K562 (cell line): Measurements from ENCODE around the gene UPF2. TPM values are rescaled to one million over a fixed set of nuclear protein-coding genes. Genes with fewer than 3 reads are reported as not detected.
A peak's percentile ranks its signal among the peaks of the same experiment; 100 is the strongest.

Experiments
- BCOR ChIP-seq: fragments of 450-650 bp; IDR thresholded peaks from 2 replicates; pipeline ENCODE4 v1.6.1; 2016
- CAMTA2 ChIP-seq: fragments of 250-450 bp; sonication (Bioruptor Pico); conservative IDR thresholded peaks from 2 replicates; pipeline ENCODE4 v1.5.1; 2022
- E2F3 ChIP-seq: fragments of 250-450 bp; sonication (Bioruptor Pico); IDR thresholded peaks from 2 replicates; pipeline ENCODE4 v1.4.0; 2020; ENCODE audit warnings: mild to moderate bottlenecking
- ESRRA ChIP-seq: fragments of 450-650 bp; IDR thresholded peaks from 2 replicates; pipeline ENCODE4 v1.6.1; 2014; ENCODE audit warnings: low read depth, mild to moderate bottlenecking, moderate library complexity, borderline replicate concordance
- HMGN3 ChIP-seq: IDR thresholded peaks from 2 replicates; pipeline ENCODE4 v1.6.1; 2011; ENCODE audit warnings: borderline replicate concordance, low read depth, mild to moderate bottlenecking, mixed read lengths, low read length; ENCODE audit not compliant: insufficient read length; ENCODE audit errors: extremely low read depth
- KLF6 ChIP-seq: fragments of 250-450 bp; sonication (Bioruptor Pico); IDR thresholded peaks from 2 replicates; pipeline ENCODE4 v1.4.0; 2020; ENCODE audit warnings: mild to moderate bottlenecking, moderate library complexity, borderline replicate concordance
- MTA2 ChIP-seq: fragments of 450-650 bp; IDR thresholded peaks from 2 replicates; pipeline ENCODE4 v1.6.1; 2016; ENCODE audit warnings: low read depth
- NR3C1 ChIP-seq: sonication (generic); formaldehyde crosslinking; IDR thresholded peaks from 2 replicates; pipeline ENCODE4 v1.8.1; 2022; ENCODE audit warnings: missing genetic modification reagents
- NR4A1 ChIP-seq, 2 experiments: fragments of 250-450 bp in 1 of 2; fragments of 450-650 bp in 1 of 2; sonication (Bioruptor Pico) in 1 of 2; IDR thresholded peaks; 2 replicates each; pipeline versions ENCODE4 v1.4.0 to v1.6.1; 2016 to 2020; ENCODE audit warnings: mild to moderate bottlenecking in 2 of 2, missing compliant biosample characterization in 1 of 2, missing genetic modification characterization in 1 of 2, moderate library complexity in 1 of 2
- PHTF2 ChIP-seq: fragments of 250-450 bp; sonication (Bioruptor Pico); IDR thresholded peaks from 2 replicates; pipeline ENCODE4 v1.5.0; 2021; ENCODE audit warnings: mild to moderate bottlenecking
- POLR2AphosphoS5 ChIP-seq: IDR thresholded peaks from 2 replicates; pipeline ENCODE4 v1.6.1; 2011; ENCODE audit warnings: mild to moderate bottlenecking, low read depth, low read length, moderate library complexity; ENCODE audit not compliant: control insufficient read depth, insufficient read depth
- SREBF2 ChIP-seq: sonication (generic); formaldehyde crosslinking; IDR thresholded peaks from 2 replicates; pipeline ENCODE4 v1.4.0; 2020; ENCODE audit warnings: mild to moderate bottlenecking, missing genetic modification reagents
- TAF9B ChIP-seq: fragments of 450-650 bp; IDR thresholded peaks from 2 replicates; pipeline ENCODE4 v1.6.1; 2018; ENCODE audit warnings: mild to moderate bottlenecking; ENCODE audit not compliant: partially characterized antibody
- TCFL5 ChIP-seq: fragments of 250-450 bp; sonication (Bioruptor Pico); conservative IDR thresholded peaks from 2 replicates; pipeline ENCODE4 v1.6.1; 2021; ENCODE audit warnings: mild to moderate bottlenecking, moderate library complexity, matching md5 sums
- ZNF174 ChIP-seq: fragments of 250-450 bp; sonication (Bioruptor Pico); IDR thresholded peaks from 2 replicates; pipeline ENCODE4 v1.4.0; 2020; ENCODE audit warnings: mild to moderate bottlenecking
- ZNF347 ChIP-seq: fragments of 450-650 bp; formaldehyde crosslinking; IDR thresholded peaks from 2 replicates; pipeline ENCODE4 v1.4.0; 2020; ENCODE audit warnings: low read depth, mild to moderate bottlenecking, moderate library complexity
- polyA plus RNA-seq, 8 experiments: library from polyadenylated mRNA; depleted of rRNA in 4 of 8; stranded (reverse) in 5 of 8; unstranded in 3 of 8; fragments of >200 nt; fragmentation: Nextera tagmentation in 2 of 8; fragmentation: Illumina TruSeq in 1 of 8; extraction: Ambion mirVana in 2 of 8; extraction: Trizol in 1 of 8; gene quantifications; 2 replicates each; pipeline versions ENCODE4 v1.2.1 to v1.2.3, GENCODE V29; 2011 to 2014; ENCODE audit warnings: inconsistent platforms in 1 of 8, missing spikeins in 1 of 8
- total RNA-seq, 7 experiments: library from RNA; depleted of rRNA in 6 of 7; stranded (reverse); fragments of >200 nt in 6 of 7; fragmentation: Illumina TruSeq in 2 of 7; extraction: Trizol in 2 of 7; gene quantifications; 2 replicates each; pipeline versions ENCODE4 v1.2.1 to v1.2.3, GENCODE V29; 2011 to 2021; ENCODE audit warnings: low replicate concordance in 1 of 7
- TF ChIP-seq, protein P1 (sequence below): IDR thresholded peaks from 3 replicates; pipeline ENCODE4 v1.6.1; 2011; ENCODE audit warnings: borderline replicate concordance, mild to moderate bottlenecking, moderate library complexity; ENCODE audit not compliant: insufficient read length; ENCODE audit errors: extremely low read depth
- TF ChIP-seq, protein P2 (sequence below), 2 experiments: fragments of 450-650 bp in 1 of 2; sonication (generic) in 1 of 2; formaldehyde crosslinking in 1 of 2; IDR thresholded peaks in 1 of 2; conservative IDR thresholded peaks in 1 of 2; 2 replicates each; pipeline versions ENCODE4 v1.6.1 to v1.8.1; 2016 to 2023; ENCODE audit warnings: mild to moderate bottlenecking in 2 of 2, moderate library complexity in 2 of 2, inconsistent platforms in 1 of 2, missing genetic modification reagents in 1 of 2
- TF ChIP-seq, protein P3 (sequence below): fragments of 450-650 bp; formaldehyde crosslinking; IDR thresholded peaks from 2 replicates; pipeline ENCODE4 v1.4.0; 2020; ENCODE audit warnings: mild to moderate bottlenecking, moderate library complexity
- TF ChIP-seq, protein P4 (sequence below): fragments of 250-450 bp; sonication (Bioruptor Pico); IDR thresholded peaks from 2 replicates; pipeline ENCODE4 v1.8.0; 2021; ENCODE audit warnings: moderate library complexity, mild to moderate bottlenecking, inconsistent platforms

UPF2 gene
- total and polyA plus RNA-seq, 9 of the 15 experiments (the other 6 are each of a cell fraction or from before 2014, with no cell fraction given) = 13.9 to 37.7 (median 23.7) TPM

DNA sequence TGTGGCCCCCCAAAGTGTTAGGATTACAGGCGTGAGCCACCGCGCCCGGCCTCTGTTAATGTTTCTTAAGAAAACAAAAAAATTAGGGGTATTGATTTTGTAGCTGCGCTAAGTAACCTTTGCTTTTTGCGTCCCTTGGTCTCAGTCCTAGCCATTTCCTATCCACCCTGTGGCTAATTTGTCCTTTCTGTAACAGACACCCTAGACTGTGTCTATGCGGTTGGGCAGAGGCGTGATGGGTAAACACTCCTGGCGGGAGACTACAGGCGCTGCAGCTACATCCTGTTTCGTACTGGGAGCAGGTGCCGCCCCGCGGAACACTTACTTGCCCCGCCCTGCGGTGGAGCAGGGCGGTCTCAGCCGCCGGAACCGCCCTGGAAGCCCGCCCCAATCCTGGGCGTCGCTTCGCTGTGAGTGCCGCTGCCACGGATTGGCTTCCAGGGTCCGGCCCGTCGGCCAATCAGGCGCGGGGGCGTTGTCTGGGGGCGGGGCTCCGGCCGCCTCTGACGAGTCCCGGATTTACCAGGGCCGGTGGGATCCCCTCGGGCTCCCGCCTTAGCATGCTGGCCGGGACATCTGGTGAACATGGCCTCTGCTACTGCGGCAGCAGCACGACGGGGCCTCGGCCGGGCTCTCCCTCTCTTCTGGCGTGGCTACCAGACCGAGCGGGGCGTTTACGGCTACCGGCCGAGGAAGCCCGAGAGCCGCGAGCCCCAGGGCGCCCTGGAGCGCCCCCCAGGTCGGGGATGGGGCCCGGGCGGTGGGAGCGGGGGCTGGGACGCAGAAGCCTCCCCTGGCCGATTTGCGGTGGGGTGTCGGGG, 26.1 kb upstream of the UPF2 start, which contains the start of gene DHTKD1 (continued):
- TF ChIP-seq, protein P1, sequence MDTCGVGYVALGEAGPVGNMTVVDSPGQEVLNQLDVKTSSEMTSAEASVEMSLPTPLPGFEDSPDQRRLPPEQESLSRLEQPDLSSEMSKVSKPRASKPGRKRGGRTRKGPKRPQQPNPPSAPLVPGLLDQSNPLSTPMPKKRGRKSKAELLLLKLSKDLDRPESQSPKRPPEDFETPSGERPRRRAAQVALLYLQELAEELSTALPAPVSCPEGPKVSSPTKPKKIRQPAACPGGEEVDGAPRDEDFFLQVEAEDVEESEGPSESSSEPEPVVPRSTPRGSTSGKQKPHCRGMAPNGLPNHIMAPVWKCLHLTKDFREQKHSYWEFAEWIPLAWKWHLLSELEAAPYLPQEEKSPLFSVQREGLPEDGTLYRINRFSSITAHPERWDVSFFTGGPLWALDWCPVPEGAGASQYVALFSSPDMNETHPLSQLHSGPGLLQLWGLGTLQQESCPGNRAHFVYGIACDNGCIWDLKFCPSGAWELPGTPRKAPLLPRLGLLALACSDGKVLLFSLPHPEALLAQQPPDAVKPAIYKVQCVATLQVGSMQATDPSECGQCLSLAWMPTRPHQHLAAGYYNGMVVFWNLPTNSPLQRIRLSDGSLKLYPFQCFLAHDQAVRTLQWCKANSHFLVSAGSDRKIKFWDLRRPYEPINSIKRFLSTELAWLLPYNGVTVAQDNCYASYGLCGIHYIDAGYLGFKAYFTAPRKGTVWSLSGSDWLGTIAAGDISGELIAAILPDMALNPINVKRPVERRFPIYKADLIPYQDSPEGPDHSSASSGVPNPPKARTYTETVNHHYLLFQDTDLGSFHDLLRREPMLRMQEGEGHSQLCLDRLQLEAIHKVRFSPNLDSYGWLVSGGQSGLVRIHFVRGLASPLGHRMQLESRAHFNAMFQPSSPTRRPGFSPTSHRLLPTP = no peak
- TF ChIP-seq NR4A1 (CRISPR knock-in tag; IDR thresholded peaks at IDR 0.05) (no peak), NR4A1 (tag; IDR thresholded peaks at IDR 0.05) (no peak), PHTF2 (no peak), ZNF347 (CRISPR knock-in tag) (no peak), ZNF174 (CRISPR knock-in tag) (no peak), E2F3 (CRISPR knock-in tag) (peak; percentile 64; the same call in 1 of the 2 replicates), SREBF2 (CRISPR knock-in tag) (no peak), HMGN3 (peak; percentile 83), POLR2AphosphoS5 (peak; percentile 68), ESRRA (peak; percentile 62; the same call in 1 of the 2 replicates), TAF9B (no peak), TCFL5 (CRISPR knock-in tag) (no peak), CAMTA2 (CRISPR knock-in tag) (no peak), MTA2 (no peak), NR3C1 (CRISPR knock-in tag) (no peak), BCOR (no peak), KLF6 (CRISPR knock-in tag) (no peak)
- TF ChIP-seq, protein P2, sequence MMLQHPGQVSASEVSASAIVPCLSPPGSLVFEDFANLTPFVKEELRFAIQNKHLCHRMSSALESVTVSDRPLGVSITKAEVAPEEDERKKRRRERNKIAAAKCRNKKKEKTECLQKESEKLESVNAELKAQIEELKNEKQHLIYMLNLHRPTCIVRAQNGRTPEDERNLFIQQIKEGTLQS (IDR thresholded peaks at IDR 0.05) = no peak
- TF ChIP-seq, protein P2 (CRISPR knock-in tag; conservative IDR thresholded peaks at IDR 0.05) = no peak
- TF ChIP-seq, protein P3, sequence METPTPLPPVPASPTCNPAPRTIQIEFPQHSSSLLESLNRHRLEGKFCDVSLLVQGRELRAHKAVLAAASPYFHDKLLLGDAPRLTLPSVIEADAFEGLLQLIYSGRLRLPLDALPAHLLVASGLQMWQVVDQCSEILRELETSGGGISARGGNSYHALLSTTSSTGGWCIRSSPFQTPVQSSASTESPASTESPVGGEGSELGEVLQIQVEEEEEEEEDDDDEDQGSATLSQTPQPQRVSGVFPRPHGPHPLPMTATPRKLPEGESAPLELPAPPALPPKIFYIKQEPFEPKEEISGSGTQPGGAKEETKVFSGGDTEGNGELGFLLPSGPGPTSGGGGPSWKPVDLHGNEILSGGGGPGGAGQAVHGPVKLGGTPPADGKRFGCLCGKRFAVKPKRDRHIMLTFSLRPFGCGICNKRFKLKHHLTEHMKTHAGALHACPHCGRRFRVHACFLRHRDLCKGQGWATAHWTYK (CRISPR knock-in tag) = no peak
- TF ChIP-seq, protein P4, sequence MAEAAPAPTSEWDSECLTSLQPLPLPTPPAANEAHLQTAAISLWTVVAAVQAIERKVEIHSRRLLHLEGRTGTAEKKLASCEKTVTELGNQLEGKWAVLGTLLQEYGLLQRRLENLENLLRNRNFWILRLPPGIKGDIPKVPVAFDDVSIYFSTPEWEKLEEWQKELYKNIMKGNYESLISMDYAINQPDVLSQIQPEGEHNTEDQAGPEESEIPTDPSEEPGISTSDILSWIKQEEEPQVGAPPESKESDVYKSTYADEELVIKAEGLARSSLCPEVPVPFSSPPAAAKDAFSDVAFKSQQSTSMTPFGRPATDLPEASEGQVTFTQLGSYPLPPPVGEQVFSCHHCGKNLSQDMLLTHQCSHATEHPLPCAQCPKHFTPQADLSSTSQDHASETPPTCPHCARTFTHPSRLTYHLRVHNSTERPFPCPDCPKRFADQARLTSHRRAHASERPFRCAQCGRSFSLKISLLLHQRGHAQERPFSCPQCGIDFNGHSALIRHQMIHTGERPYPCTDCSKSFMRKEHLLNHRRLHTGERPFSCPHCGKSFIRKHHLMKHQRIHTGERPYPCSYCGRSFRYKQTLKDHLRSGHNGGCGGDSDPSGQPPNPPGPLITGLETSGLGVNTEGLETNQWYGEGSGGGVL (CRISPR knock-in tag) = no peak
